Transverse colon (tissue), 4 donors: ENCODE results near the gene LGI2. TPM values are rescaled to one million over a fixed set of nuclear protein-coding genes. Genes with fewer than 3 reads are reported as not detected.
A peak's percentile ranks its signal among the peaks of the same experiment; 100 is the strongest.

Experiments used
- DNase-seq: peaks from one replicate; pipeline ENCODE4 v3.0.0-alpha.2; 2019
- H3K27ac ChIP-seq, 4 donors: fragments of 200-600 bp; sonication (generic); 2 replicates each; pipeline ENCODE4 v1.5.1; 2016 to 2018; ENCODE audit warnings: inconsistent platforms in 4 of 4
- H3K27me3 ChIP-seq: fragments of 200-600 bp; sonication (generic); 2 replicates; pipeline ENCODE4 v1.5.1; 2017; ENCODE audit warnings: inconsistent platforms
- H3K36me3 ChIP-seq, 4 donors: fragments of 200-600 bp; sonication (generic); 2 replicates each; pipeline ENCODE4 v1.5.1; 2017 to 2019; ENCODE audit warnings: inconsistent platforms in 4 of 4
- H3K4me1 ChIP-seq, 4 donors: fragments of 200-600 bp; sonication (generic); 2 replicates each; pipeline ENCODE4 v1.5.1; 2017 to 2020; ENCODE audit warnings: inconsistent platforms in 4 of 4
- H3K4me3 ChIP-seq, 4 donors: fragments of 200-600 bp; sonication (generic); 1 replicate in 1 of 4; 2 replicates in 3 of 4; pipeline versions ENCODE4 v1.5.1 to v1.6.1; 2017 to 2019; ENCODE audit warnings: inconsistent platforms in 4 of 4
- H3K9me3 ChIP-seq, 2 donors: fragments of 200-600 bp; sonication (generic); 2 replicates each; pipeline ENCODE4 v1.5.1; 2017 to 2019; ENCODE audit warnings: inconsistent platforms in 2 of 2
- CTCF ChIP-seq, 5 experiments: fragments of 200-600 bp in 3 of 5; fragments of 450-650 bp in 2 of 5; sonication (generic) in 3 of 5; IDR thresholded peaks; 1 replicate in 2 of 5; 2 replicates in 3 of 5; pipeline ENCODE4 v1.5.1; 2016 to 2017; ENCODE audit warnings: antibody characterized with exemption in 5 of 5, inconsistent platforms in 3 of 5, mild to moderate bottlenecking in 2 of 5, moderate library complexity in 1 of 5
- EP300 ChIP-seq: sonication (generic); formaldehyde crosslinking; IDR thresholded peaks from one replicate; pipeline ENCODE4 v1.6.1; 2017; ENCODE audit warnings: antibody characterized with exemption, low read depth
- POLR2A ChIP-seq: fragments of 450-650 bp; IDR thresholded peaks from one replicate; pipeline ENCODE4 v1.6.1; 2016; ENCODE audit warnings: antibody characterized with exemption, mild to moderate bottlenecking, moderate library complexity
- POLR2AphosphoS5 ChIP-seq, 3 donors: sonication (generic); formaldehyde crosslinking; IDR thresholded peaks; one replicate each; pipeline ENCODE4 v1.6.1; 2016; ENCODE audit warnings: antibody characterized with exemption in 3 of 3
- WGBS, 2 donors: methylation state at CpG; one replicate each; pipeline ENCODE4 v1.1.5; 2018; ENCODE audit warnings: low coverage in 1 of 2; 5-methylcytosine and 5-hydroxymethylcytosine counted together
- in situ Hi-C, 4 donors: fragments of 200-750 bp; cut with MboI; loops; one replicate each; pipeline versions ENCODE4 v1.15.0 to v1.15.1; 2017; ENCODE audit warnings: low sequenced_read_pairs in 3 of 4, low pct_ligation_motif_present in 1 of 4, low pct_unique_long_range_greater_than_20kb in 1 of 4
- intact Hi-C: fragments of 100-400 bp; cut with DNase I; formaldehyde crosslinking; loops from one replicate; pipeline ENCODE4 v1.15.1; 2023; ENCODE audit warnings: low total_unique reads
- total RNA-seq, 4 donors: library from RNA; depleted of rRNA; stranded (reverse); fragments of >200 nt; gene quantifications; one replicate each; pipeline ENCODE4 v1.1.0, GENCODE V29; 2016

LGI2 gene
- total RNA-seq, 4 donors from 2014 or later = 0.32 to 0.75 (median 0.41) TPM; not detected in 1

DNA sequence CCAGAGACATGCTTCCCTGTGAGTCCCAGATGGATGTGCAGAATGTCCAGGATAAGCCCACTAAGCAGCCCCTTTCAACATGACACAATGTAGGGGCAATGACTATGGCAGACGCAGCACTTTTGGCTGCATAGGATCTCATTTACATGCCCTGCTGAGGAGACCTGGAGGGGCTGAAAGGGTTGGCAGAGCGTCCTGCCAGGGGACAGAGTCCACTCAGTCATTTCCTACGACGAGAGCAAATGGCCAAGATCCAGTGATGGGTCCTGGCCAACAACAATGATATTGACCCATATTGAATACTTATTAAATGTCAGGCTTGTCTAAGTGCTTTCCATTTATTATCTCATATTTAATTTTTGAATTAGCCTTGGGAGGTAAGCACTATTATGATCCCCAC lies 41.4 kb downstream of the LGI2 start:
- in situ Hi-C loops (loop anchor here (10.0 to 25.0 kb wide), 3 partner anchors 148 to 505 kb away; no protein-coding TSS in a partner anchor), intact Hi-C loops (loop anchor here (10.0 kb wide), 2 partner anchors 155 kb away; no protein-coding TSS in a partner anchor)
- TF ChIP-seq POLR2A (no peak), POLR2AphosphoS5 (IDR thresholded peaks at IDR 0.05) (no peak), CTCF (IDR thresholded peaks at IDR 0.05) (no peak), EP300 (no peak)
- DNase-seq = no peak
- WGBS, 2 donors = 69 to 70% methylated on average over 4 of the region's 4 CpGs
- no peaks in the 10 kb centered on the region for H3K27me3 ChIP-seq
- no peak overlapping the region for H3K27ac ChIP-seq
- H3K36me3 ChIP-seq = no peaks in the 10 kb centered on the region
- H3K9me3 ChIP-seq = no peaks in the 10 kb centered on the region
- no peaks in the 10 kb centered on the region for H3K4me1 ChIP-seq
- H3K4me3 ChIP-seq = no peak overlapping the region

GRCh38 chr4:24988776-24989175 lies 42.0 kb downstream of the LGI2 start:
- Histone ChIP-seq H3K9me3 (no peaks in the 10 kb centered on the region), H3K27ac (no peak overlapping the region), H3K4me1 (no peaks in the 10 kb centered on the region), H3K4me3 (no peak overlapping the region), H3K27me3 (no peaks in the 10 kb centered on the region), H3K36me3 (no peaks in the 10 kb centered on the region)
- in situ Hi-C loops = loop anchor here (10.0 to 25.0 kb wide), 3 partner anchors 149 to 504 kb away; no protein-coding TSS in a partner anchor
- intact Hi-C loops = loop anchor here (10.0 kb wide), 2 partner anchors 154 to 156 kb away; no protein-coding TSS in a partner anchor
- 71 to 79% methylated on average over 1 of the region's 1 CpG for WGBS, 2 donors
- no peak for DNase-seq
- TF ChIP-seq EP300 (no peak), CTCF (IDR thresholded peaks at IDR 0.05) (peak in 1 of 5 experiments; percentile 17)

DNA sequence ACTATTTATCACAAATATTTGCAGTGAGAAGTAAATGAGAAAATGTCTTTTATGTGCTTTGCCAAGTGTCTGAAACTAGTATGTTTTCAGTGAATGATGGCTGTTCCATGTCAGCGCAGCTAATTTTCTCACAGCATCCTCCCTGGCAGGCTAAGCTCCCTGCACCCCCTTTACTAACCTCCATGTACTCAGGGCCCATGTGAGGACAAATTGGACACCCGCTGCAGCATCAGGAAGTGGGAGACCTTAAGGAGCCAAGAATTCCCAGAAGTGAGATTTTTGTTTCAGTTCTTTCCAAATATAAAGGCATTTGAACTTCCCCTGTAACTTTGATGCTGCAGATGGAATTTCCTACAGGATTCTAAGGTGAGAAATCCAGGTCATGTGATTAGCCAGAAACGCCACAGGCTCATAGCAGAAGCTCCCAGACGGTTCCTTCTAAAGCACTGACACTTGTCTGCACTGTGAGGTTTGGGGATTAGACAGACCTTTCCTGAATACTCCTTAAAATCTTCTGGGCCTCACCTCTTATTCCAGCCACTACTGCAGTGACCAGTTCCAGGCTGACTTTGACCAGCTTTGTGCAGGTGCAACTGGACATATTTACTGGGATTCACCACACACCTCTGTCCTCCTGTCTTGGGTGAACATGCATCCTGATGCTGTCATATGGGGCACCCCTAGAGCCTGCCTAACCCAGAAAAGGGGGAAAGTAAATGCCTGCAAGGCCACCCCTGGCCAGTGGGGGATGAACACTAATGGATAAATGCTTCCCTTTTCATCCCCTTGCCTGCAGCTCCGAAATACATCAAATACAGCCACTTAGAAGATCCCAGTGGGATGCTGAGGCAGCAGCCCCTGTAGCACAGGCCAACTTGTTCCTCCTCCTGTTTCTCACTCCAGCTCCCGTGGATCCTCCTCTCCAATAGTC lies 45.9 kb downstream of the LGI2 start:
- in situ Hi-C loops (loop anchor here (10.0 to 25.0 kb wide), 3 partner anchors 152 to 500 kb away; no protein-coding TSS in a partner anchor), intact Hi-C loops (loop anchor here (10.0 kb wide), 2 partner anchors 150 to 160 kb away; no protein-coding TSS in a partner anchor)
- TF ChIP-seq CTCF (IDR thresholded peaks at IDR 0.05) (no peak), POLR2A (no peak), EP300 (no peak), POLR2AphosphoS5 (IDR thresholded peaks at IDR 0.05) (no peak)
- 83 to 92% methylated on average over 3 to 6 of the region's 6 CpGs for WGBS, 2 donors
- peaks cover 0 to 6% (median 3%) of the 10 kb centered on the region in 4 donors for H3K4me1 ChIP-seq
- no peak for DNase-seq
- no peaks in the 10 kb centered on the region for H3K9me3 ChIP-seq
- no peaks in the 10 kb centered on the region for H3K36me3 ChIP-seq
- H3K27ac ChIP-seq = no peak overlapping the region
- no peaks in the 10 kb centered on the region for H3K27me3 ChIP-seq
- no peak overlapping the region for H3K4me3 ChIP-seq

DNA sequence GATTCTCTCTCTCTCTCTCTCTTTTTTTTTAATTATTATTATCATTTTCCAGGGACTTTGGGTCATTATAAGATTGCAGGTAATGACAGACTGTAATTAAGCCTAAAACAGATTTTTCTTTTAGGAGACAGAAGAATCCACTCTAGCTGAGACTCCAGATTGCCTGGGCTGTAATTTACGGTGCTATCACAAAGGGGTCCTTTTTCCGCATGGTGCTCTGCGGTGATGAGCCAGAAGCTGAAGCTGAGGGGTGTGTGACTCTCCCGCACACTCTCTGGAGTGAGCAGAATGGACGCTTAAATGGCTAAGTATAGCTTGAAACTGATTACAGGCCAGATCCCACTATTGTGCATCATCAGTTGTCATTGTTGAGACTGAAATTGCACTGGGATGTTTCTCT lies 50.0 kb downstream of the LGI2 start:
- TF ChIP-seq CTCF (IDR thresholded peaks at IDR 0.05) (no peak), POLR2A (no peak), POLR2AphosphoS5 (IDR thresholded peaks at IDR 0.05) (no peak), EP300 (no peak)
- WGBS, 2 donors = 86 to 100% methylated on average over 1 to 5 of the region's 5 CpGs
- Histone ChIP-seq H3K4me1 (peaks cover 0 to 11% (median 5%) of the 10 kb centered on the region in 4 donors), H3K36me3 (no peaks in the 10 kb centered on the region), H3K9me3 (no peaks in the 10 kb centered on the region), H3K27me3 (no peaks in the 10 kb centered on the region), H3K27ac (no peak overlapping the region), H3K4me3 (no peak overlapping the region)
- no peak for DNase-seq
- intact Hi-C loops (loop anchor here (10.0 kb wide), 2 partner anchors 146 to 164 kb away; no protein-coding TSS in a partner anchor), in situ Hi-C loops (loop anchor here (10.0 to 25.0 kb wide), 3 partner anchors 157 to 496 kb away; no protein-coding TSS in a partner anchor)
